A172 (cell line): ENCODE measurements around the gene MYL4. TPM values are rescaled to one million over a fixed set of nuclear protein-coding genes. Genes with fewer than 3 reads are reported as not detected.
"Not testable (repeated sequence)": the region's sequence is repeated elsewhere in the genome, so short reads cannot be mapped to it uniquely, and the experiment has no call there.

ENCODE experiments used
- DNase-seq: peaks from one replicate; pipeline ENCODE4 v3.0.0-alpha.2; 2015; ENCODE audit warnings: low spot score
- total RNA-seq: library from RNA; depleted of rRNA; stranded (reverse); fragments of >200 nt; shearing (Covaris generic); gene quantifications from 2 replicates; pipeline ENCODE4 v1.2.3, GENCODE V29; 2014

Gene MYL4
- total RNA-seq, 1 experiment from 2014 or later, result not detected

DNA sequence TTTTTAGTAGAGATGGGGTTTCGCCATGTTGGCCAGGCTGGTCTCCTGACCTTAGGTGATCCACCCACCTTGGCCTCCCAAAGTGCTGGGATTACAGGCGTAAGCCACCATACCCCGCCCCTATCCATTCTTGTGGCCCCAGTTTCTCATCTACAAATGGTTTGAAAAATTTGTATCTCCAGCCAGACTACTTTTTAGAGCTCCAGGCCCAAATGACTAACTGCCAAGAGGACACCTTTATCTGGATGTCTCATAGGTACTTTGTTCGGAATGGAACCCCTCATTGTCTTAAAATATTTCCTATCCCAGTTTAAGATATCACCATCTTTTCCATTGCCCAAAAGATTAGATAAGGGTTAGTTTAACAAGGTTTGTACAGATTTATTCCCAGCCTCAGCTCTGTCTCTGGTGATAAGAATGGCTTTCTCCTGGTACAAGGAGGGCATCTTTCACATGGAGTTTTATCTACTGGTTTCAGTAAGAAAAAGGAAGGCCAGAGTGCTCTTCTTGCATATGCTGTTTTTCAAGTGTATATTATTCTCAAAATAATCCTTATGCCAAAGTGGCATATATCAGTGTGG lies 15.1 kb upstream of the MYL4 start:
- no peak for DNase-seq

GRCh38 chr17:47197821-47198220 lies 11.3 kb upstream of the MYL4 start:
- no peak for DNase-seq

DNA sequence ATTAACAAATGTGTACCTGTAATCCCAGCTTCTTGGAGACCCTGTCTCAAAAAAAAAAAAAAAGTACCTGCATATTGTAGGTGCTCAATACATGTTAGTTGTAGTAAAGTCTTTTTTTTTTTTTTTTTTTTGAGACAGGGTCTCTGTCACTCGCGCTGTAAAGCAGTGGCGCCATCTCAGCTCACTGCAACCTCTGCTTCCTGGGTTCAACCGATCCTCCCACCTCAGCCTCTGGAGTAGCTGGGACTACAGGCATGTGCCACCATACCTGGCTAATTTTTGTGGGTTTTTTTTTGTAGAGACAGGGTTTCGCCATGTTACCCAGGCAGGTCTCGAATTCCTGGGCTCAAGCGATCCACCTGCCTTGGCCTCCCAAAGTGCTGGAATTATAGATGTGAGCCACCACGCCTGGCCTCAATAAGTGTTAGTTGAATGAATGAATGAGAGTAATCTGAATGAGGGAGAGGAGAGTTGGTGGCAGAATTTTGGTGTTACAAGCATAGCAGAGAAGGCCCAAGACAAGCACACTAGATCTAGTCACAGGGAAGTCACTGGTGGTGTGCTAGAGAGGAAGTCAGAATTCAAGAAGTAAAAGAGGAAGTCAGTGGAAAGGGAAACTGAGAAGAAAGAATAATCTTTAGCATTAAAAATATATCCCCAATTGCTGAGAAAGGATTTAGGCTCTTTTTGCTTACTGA lies 9.4 kb upstream of the MYL4 start:
- DNase-seq, result no peak

GRCh38 chr17:47200325-47200664 lies 8.9 kb upstream of the MYL4 start:
- DNase-seq, result no peak

DNA sequence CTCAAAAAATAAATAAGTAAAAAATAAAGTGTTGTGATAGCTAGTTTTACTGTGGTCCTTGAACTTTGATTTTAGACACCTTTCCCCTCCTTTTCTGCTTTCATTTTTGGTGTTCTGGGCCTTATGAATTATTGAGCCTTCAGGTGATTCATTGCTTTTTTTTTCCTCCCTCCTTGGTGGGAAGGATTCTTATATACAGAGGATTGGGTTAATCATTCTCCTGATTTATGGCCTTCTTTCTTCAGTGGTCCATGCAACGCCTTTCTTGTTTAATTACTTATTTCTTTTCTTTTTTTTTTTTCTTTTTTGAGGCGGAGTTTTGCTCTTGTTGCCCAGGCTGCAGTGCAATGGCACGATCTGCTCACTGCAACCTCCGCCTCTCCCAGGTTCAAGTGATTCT lies 8.0 kb upstream of the MYL4 start:
- no peak for DNase-seq

DNA sequence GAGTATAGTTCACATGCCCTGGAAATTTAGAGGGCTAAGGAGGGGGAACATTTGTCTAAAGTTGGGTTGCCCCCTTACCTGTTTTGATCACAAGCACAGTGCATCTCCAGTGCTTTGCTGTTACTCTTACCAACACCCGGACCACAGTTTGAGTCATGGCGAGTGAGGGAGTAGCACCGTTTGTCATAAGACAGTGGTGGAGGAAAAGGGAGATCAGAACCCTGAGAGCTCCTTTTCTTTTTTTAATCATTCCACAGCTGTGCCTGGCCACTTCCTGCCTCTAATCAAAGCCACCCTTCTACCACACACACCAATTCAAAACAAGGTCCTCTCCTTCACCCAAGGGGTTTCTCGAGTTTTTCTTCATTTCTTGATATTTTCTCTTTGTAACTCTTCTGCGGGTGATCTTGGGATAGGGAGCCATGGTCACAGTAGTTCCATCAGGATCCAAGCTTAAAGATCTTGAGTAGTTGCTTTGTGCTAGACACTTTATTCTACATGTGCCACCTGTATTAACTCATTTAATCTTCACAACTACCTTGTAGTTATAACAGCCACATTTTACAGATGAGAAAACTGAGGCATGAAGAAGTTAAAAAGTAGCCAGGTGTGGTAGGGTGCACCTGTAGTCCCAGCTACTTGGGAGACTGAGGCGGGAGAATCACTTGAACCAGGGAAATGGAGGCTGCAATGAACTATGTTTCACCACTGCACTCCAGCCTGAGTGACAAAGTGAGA lies 5.0 kb upstream of the MYL4 start:
- peak; percentile 45 for DNase-seq

- DNase-seq, result no peak
Measured at GRCh38 chr17:47204722-47205418, 4.3 kb upstream of the MYL4 start.

DNA sequence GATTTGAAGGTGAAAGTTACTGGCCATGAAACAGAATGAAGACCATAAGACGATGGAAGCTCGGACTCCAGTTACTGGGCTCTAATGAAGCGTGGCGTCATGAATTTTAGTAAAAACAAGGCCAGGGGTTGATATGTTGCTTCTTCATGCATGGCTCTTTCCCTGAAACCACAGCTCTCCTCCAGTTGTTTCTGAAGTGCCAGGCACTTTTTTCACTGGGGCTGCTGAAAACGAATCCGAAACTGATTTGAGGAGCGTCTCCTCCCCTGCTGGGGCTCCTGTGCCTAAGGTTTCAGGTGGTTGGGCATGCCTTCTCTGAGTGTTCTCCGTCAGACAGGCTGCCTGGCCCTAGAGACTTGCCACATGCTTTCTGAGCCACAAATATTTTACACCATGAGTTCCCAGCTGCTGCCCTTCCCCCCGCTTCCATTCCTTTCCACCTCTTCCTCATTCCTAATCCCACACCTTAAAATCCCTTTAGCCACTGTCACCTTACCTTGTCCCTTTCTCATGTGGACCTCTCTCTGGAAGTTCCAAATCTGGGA lies 3.7 kb upstream of the MYL4 start:
- no peak for DNase-seq

- DNase-seq, result no peak
Measured at GRCh38 chr17:47207143-47208067, 1.7 kb upstream of the MYL4 start.

DNA sequence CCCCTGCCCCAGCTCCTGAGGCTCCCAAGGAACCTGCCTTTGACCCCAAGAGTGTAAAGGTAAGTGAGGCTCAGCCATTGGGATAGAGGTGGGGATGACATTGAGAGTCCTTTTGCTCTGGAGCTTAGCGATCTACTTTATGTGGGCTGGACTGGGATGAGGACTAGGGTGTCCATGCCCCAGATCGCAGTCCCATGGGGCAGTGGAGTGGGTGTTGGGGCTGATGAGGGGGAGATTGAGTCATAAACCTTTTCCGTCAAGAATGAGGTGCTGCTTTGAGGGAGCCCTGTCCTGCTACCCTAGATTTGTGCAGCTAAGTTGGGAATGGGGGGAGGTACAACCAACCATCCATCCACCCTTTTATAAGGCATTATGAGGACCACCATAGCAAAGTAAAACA lies 351 bp downstream of the MYL4 start:
- DNase-seq, result no peak

DNA sequence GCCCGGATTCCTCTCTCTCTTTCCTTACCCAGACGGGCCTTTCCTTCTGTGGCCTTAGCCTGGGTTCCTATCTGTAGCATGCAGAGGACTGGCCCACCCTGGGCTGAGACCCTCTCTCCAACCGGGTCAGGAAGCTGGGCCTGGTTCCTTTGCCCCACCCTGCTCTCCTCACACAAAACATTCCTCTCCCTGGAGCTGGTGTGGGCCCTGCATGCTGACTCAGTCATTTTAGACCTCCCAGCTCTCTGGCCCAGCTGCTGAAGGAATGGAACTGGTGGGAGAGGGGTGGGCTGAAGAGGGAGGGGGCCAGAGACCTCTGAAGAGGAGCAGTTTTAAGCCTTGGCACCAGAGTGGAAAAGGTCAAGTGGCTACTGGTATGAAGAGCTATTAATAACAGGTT lies 957 bp downstream of the MYL4 start:
- DNase-seq, result no peak

DNA sequence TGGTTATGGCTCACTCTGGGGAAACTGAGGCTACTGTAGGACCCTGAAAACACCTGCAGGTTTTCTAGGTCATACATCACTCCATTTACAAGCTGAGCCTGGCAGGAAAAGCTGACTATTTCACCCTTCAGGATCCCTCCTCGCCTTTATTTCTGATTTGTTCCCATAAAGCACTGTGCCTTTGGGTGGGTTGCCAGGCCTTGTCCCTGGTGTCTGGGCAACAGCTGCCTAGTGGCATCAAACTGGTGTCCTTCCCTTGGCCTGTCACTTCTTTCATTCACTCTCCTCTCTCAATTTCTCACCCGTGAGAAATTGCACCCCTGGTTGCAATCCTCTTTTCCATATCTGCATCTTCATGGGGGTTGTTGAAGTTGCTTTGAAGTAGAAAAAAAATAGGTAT lies 1.6 kb downstream of the MYL4 start:
- DNase-seq, result no peak

DNA sequence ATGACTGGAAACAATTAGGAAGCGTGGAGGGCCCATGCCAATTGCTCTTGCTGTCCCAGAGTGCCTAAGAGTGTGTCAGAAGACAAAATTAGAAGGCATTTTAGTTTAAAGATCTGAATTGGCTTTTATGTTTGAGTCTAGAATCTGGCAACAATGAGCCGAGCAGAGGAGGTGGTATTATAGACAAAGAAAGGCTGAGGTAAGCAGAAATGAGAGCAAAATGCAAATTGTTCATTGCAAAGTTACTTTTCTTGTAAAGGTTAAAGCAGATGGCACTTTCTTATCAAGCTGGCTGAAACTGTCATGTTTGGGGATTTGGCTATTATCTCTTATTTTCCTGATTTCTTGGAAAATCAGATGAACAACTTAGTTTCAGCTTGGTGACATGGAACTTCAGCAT lies 3.3 kb downstream of the MYL4 start:
- DNase-seq, result no peak

GRCh38 chr17:47213540-47213939 lies 4.4 kb downstream of the MYL4 start:
- no peak for DNase-seq

DNA sequence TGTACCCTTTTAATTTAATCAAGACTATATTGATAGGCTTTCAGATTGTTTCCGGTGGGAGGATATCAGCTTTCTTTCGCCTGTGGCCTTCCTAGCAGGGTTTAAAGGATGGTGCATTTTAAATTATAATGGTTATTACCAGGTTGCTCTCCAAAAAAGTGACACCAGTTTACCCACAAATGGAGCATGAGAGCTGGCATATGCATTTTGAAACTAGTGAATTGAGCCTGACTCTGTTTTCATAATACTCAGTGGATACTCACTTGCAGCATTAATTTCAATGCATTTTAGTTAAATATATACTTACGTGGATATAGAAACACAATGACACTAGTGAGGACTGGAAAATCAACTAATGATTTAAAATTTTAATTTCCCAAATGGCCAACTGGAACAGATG lies 5.8 kb downstream of the MYL4 start:
- DNase-seq, result no peak

- not testable (repeated sequence) for DNase-seq
Measured at GRCh38 chr17:47216821-47217220, 7.7 kb downstream of the MYL4 start.

- DNase-seq, result not testable (repeated sequence)
Measured at GRCh38 chr17:47217279-47217678, 8.1 kb downstream of the MYL4 start.

DNA sequence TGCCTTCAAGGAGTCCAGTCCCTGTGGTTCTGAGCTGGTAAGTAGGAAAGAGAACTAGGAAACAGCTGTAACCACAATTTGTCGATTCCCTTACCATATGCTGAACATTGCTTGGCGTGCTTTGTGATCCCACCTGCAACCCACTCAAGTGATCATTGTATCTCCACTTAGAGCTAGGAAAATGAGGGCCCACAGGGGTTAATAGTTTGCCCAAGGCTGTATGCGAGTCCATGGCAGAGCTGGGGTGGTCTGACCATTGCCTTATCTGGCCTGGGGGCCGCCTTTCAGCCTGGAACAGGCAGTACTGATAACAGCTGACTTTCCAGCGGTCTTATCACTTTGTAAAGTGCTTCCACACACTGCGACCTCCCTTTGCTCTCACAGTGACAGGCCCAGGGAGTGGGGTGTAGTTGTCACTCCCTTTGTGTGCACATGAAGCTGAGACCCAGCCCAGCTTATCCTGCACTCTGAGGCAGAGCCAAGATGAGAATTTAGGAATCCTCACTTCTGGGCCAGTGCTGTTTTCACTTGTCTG lies 9.8 kb downstream of the MYL4 start:
- DNase-seq, result no peak

DNA sequence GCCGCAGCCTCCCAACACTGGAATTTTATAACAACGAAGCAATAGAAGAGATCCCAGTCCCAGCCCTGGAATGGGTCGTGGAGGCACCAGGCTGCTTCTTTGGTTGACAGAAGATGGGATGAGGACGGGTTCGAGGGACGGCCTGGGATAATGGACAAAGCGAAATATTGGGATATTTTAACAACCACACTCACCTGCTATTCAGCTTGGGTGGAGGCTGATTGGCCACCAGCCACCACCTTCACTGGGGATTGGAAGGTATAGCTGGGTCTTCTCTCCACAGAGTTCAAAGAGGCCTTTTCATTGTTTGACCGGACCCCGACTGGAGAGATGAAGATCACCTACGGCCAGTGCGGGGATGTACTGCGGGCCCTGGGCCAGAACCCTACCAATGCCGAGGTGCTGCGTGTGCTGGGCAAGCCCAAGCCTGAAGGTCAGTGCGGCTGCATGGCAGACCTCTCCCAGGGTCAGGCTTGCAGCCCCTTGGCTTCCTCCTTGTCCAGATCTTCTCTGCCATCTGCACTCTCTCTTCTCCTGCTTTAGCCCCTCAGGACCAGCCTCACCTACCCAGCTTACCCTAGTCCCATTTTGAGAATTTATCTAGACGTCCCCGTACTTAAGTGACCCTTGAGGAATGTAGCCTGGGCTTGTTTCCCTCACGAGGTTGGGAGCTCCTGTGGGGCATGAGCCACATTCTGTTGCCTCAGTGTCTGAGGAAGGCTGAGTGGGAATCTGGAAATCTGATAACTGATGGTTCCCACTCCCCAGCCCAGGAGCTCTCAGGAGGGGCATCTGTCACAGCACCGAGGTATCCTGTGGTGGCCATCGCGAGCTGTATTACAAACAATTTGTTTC lies 10.7 kb downstream of the MYL4 start:
- no peak for DNase-seq

GRCh38 chr17:47220531-47220999 lies 11.4 kb downstream of the MYL4 start:
- DNase-seq, result no peak
